Measurements from ENCODE around the gene CSTPP1.

The CSTPP1 gene

GRCh38 chr11:47124675-47125074, 188.1 kb downstream of the CSTPP1 start:
- Histone ChIP-seq H3K27ac (replicated peaks; ENCODE audit: low read length) (no peak overlapping the region), H3K14ac (ENCODE audit: low read length) (no peak overlapping the region), H4K91ac (ENCODE audit: low read depth, low read length, poor library complexity) (no peak overlapping the region), H2BK5ac (ENCODE audit: low read length) (no peak overlapping the region), H3K79me1 (ENCODE audit: low read depth, low read length) (no peaks in the 10 kb centered on the region), H4K8ac (ENCODE audit: low read depth, low read length) (no peak overlapping the region), H3K4ac (ENCODE audit: low read length) (no peak overlapping the region), H3K4me1 (ENCODE audit: control insufficient read depth in 2 of 2, insufficient read depth in 1 of 2, low read depth in 1 of 2, low read length in 2 of 2) (peaks cover 0 to 2% of the 10 kb centered on the region in 2 donors), H3K4me2 (ENCODE audit: insufficient read depth, low read length, poor library complexity, severe bottlenecking) (no peak overlapping the region), H3K9me3 (replicated peaks in 1 of 2; ENCODE audit: control insufficient read depth in 2 of 2, insufficient read depth in 1 of 2, low read depth in 1 of 2, low read length in 2 of 2) (peaks cover 0 to 2% of the 10 kb centered on the region in 2 donors), H2BK15ac (ENCODE audit: low read length) (no peak overlapping the region), H2BK12ac (ENCODE audit: low read length) (no peak overlapping the region), H3K18ac (ENCODE audit: low read length) (no peak overlapping the region), H3K4me3 (ENCODE audit: low read length in 2 of 2) (no peak overlapping the region), H2AK5ac (ENCODE audit: low read depth, low read length) (no peak overlapping the region), H3K9ac (ENCODE audit: low read depth, low read length, poor library complexity) (no peak overlapping the region), H2BK120ac (ENCODE audit: low read depth, low read length) (no peak overlapping the region), H3K36me3 (replicated peaks in 1 of 2; ENCODE audit: control insufficient read depth in 2 of 2, insufficient read depth in 2 of 2, low read length in 2 of 2) (no peaks in the 10 kb centered on the region), H2AFZ (ENCODE audit: low read length) (no peak overlapping the region), H3K23ac (ENCODE audit: low read depth, low read length, poor library complexity) (no peak overlapping the region), H3K27me3 (ENCODE audit: control insufficient read depth in 3 of 3, insufficient read depth in 3 of 3, low read depth in 1 of 3, low read length in 3 of 3) (no peaks in the 10 kb centered on the region)
- no CpG with 5 or more reads among the region's 1 CpG for WGBS, 2 donors (ENCODE audit: extremely low coverage in 2 of 2, insufficient read length in 2 of 2, insufficient replicate concordance in 1 of 2)
- DNase-seq (ENCODE audit: low spot score), result no peak

GRCh38 chr11:47125083-47125482, 188.5 kb downstream of the CSTPP1 start:
- no peak overlapping the region for H3K4ac ChIP-seq (ENCODE audit: low read length)

GRCh38 chr11:47127213-47127612, 190.7 kb downstream of the CSTPP1 start:
- Histone ChIP-seq H4K91ac (ENCODE audit: low read depth, low read length, poor library complexity) (no peak overlapping the region), H3K4me1 (ENCODE audit: control insufficient read depth in 2 of 2, insufficient read depth in 1 of 2, low read depth in 1 of 2, low read length in 2 of 2) (peaks cover 9 to 13% of the 10 kb centered on the region in 2 donors), H3K36me3 (replicated peaks in 1 of 2; ENCODE audit: control insufficient read depth in 2 of 2, insufficient read depth in 2 of 2, low read length in 2 of 2) (no peaks in the 10 kb centered on the region), H3K4me2 (ENCODE audit: insufficient read depth, low read length, poor library complexity, severe bottlenecking) (no peak overlapping the region), H3K79me1 (ENCODE audit: low read depth, low read length) (no peaks in the 10 kb centered on the region), H3K9me3 (replicated peaks in 1 of 2; ENCODE audit: control insufficient read depth in 2 of 2, insufficient read depth in 1 of 2, low read depth in 1 of 2, low read length in 2 of 2) (peaks cover 0 to 2% of the 10 kb centered on the region in 2 donors), H2BK12ac (ENCODE audit: low read length) (no peak overlapping the region), H3K23ac (ENCODE audit: low read depth, low read length, poor library complexity) (no peak overlapping the region), H3K9ac (ENCODE audit: low read depth, low read length, poor library complexity) (no peak overlapping the region), H2BK120ac (ENCODE audit: low read depth, low read length) (no peak overlapping the region), H2AK5ac (ENCODE audit: low read depth, low read length) (no peak overlapping the region), H3K4ac (ENCODE audit: low read length) (no peak overlapping the region), H3K18ac (ENCODE audit: low read length) (no peak overlapping the region), H3K14ac (ENCODE audit: low read length) (no peak overlapping the region), H2BK15ac (ENCODE audit: low read length) (no peak overlapping the region), H2BK5ac (ENCODE audit: low read length) (no peak overlapping the region), H2AFZ (ENCODE audit: low read length) (no peak overlapping the region), H3K4me3 (ENCODE audit: low read length in 2 of 2) (no peak overlapping the region), H3K27ac (replicated peaks; ENCODE audit: low read length) (no peak overlapping the region), H3K27me3 (ENCODE audit: control insufficient read depth in 3 of 3, insufficient read depth in 3 of 3, low read depth in 1 of 3, low read length in 3 of 3) (no peaks in the 10 kb centered on the region), H4K8ac (ENCODE audit: low read depth, low read length) (no peak overlapping the region)
- DNase-seq (ENCODE audit: low spot score), result no peak
- WGBS, 2 donors (ENCODE audit: extremely low coverage in 2 of 2, insufficient read length in 2 of 2, insufficient replicate concordance in 1 of 2), result no CpG with 5 or more reads among the region's 2 CpGs

More at GRCh38 chr11:47125083-47125482, 188.5 kb downstream of the CSTPP1 start:
- no CpG with 5 or more reads among the region's 7 CpGs for whole genome bisulfite sequencing, 2 donors (ENCODE audit: extremely low coverage in 2 of 2, insufficient read length in 2 of 2, insufficient replicate concordance in 1 of 2)
- Histone ChIP-seq H3K27me3 (ENCODE audit: control insufficient read depth in 3 of 3, insufficient read depth in 3 of 3, low read depth in 1 of 3, low read length in 3 of 3) (no peaks in the 10 kb centered on the region), H3K27ac (replicated peaks; ENCODE audit: low read length) (no peak overlapping the region), H4K91ac (ENCODE audit: low read depth, low read length, poor library complexity) (no peak overlapping the region), H3K79me1 (ENCODE audit: low read depth, low read length) (no peaks in the 10 kb centered on the region), H2BK15ac (ENCODE audit: low read length) (no peak overlapping the region), H2AFZ (ENCODE audit: low read length) (no peak overlapping the region), H3K9ac (ENCODE audit: low read depth, low read length, poor library complexity) (no peak overlapping the region), H3K18ac (ENCODE audit: low read length) (no peak overlapping the region), H3K9me3 (replicated peaks in 1 of 2; ENCODE audit: control insufficient read depth in 2 of 2, insufficient read depth in 1 of 2, low read depth in 1 of 2, low read length in 2 of 2) (peaks cover 0 to 2% of the 10 kb centered on the region in 2 donors), H2BK120ac (ENCODE audit: low read depth, low read length) (no peak overlapping the region), H2AK5ac (ENCODE audit: low read depth, low read length) (no peak overlapping the region), H3K36me3 (replicated peaks in 1 of 2; ENCODE audit: control insufficient read depth in 2 of 2, insufficient read depth in 2 of 2, low read length in 2 of 2) (no peaks in the 10 kb centered on the region), H2BK5ac (ENCODE audit: low read length) (no peak overlapping the region), H3K4me2 (ENCODE audit: insufficient read depth, low read length, poor library complexity, severe bottlenecking) (no peak overlapping the region), H3K14ac (ENCODE audit: low read length) (no peak overlapping the region), H4K8ac (ENCODE audit: low read depth, low read length) (no peak overlapping the region), H3K23ac (ENCODE audit: low read depth, low read length, poor library complexity) (no peak overlapping the region), H2BK12ac (ENCODE audit: low read length) (no peak overlapping the region), H3K4me1 (ENCODE audit: control insufficient read depth in 2 of 2, insufficient read depth in 1 of 2, low read depth in 1 of 2, low read length in 2 of 2) (peaks cover 2% of the 10 kb centered on the region in 2 donors), H3K4me3 (ENCODE audit: low read length in 2 of 2) (no peak overlapping the region)
- no peak for DNase-seq (ENCODE audit: low spot score)

GRCh38 chr11:47130543-47130942, 194.0 kb downstream of the CSTPP1 start:
- no peak overlapping the region for H2AFZ ChIP-seq (ENCODE audit: low read length)

More at GRCh38 chr11:47130543-47130942, 194.0 kb downstream of the CSTPP1 start:
- H3K4me2 ChIP-seq (ENCODE audit: insufficient read depth, low read length, poor library complexity, severe bottlenecking), result no peak overlapping the region
- DNase-seq (ENCODE audit: low spot score), result no peak
- H2BK5ac ChIP-seq (ENCODE audit: low read length), result no peak overlapping the region
- H3K4me3 ChIP-seq (ENCODE audit: low read length in 2 of 2), result no peak overlapping the region
- no peaks in the 10 kb centered on the region for H3K36me3 ChIP-seq (replicated peaks in 1 of 2; ENCODE audit: control insufficient read depth in 2 of 2, insufficient read depth in 2 of 2, low read length in 2 of 2)
- H2BK12ac ChIP-seq (ENCODE audit: low read length), result no peak overlapping the region
- H2AK5ac ChIP-seq (ENCODE audit: low read depth, low read length), result no peak overlapping the region
- no peak overlapping the region for H3K9ac ChIP-seq (ENCODE audit: low read depth, low read length, poor library complexity)
- H4K91ac ChIP-seq (ENCODE audit: low read depth, low read length, poor library complexity), result no peak overlapping the region
- H3K23ac ChIP-seq (ENCODE audit: low read depth, low read length, poor library complexity), result no peak overlapping the region
- H3K79me1 ChIP-seq (ENCODE audit: low read depth, low read length), result no peaks in the 10 kb centered on the region
- no peak overlapping the region for H3K14ac ChIP-seq (ENCODE audit: low read length)
- H2BK120ac ChIP-seq (ENCODE audit: low read depth, low read length), result no peak overlapping the region
- H3K27me3 ChIP-seq (ENCODE audit: control insufficient read depth in 3 of 3, insufficient read depth in 3 of 3, low read depth in 1 of 3, low read length in 3 of 3), result no peaks in the 10 kb centered on the region
- peaks cover 9 to 13% of the 10 kb centered on the region in 2 donors for H3K4me1 ChIP-seq (ENCODE audit: control insufficient read depth in 2 of 2, insufficient read depth in 1 of 2, low read depth in 1 of 2, low read length in 2 of 2)
- WGBS, 2 donors (ENCODE audit: extremely low coverage in 2 of 2, insufficient read length in 2 of 2, insufficient replicate concordance in 1 of 2), result no CpG with 5 or more reads among the region's 3 CpGs
- H3K4ac ChIP-seq (ENCODE audit: low read length), result no peak overlapping the region
- peak overlapping the region; percentile 7 for H3K18ac ChIP-seq (ENCODE audit: low read length)
- no peak overlapping the region for H3K27ac ChIP-seq (replicated peaks; ENCODE audit: low read length)
- H2BK15ac ChIP-seq (ENCODE audit: low read length), result no peak overlapping the region
- no peak overlapping the region for H4K8ac ChIP-seq (ENCODE audit: low read depth, low read length)
- peaks cover 0 to 2% of the 10 kb centered on the region in 2 donors for H3K9me3 ChIP-seq (replicated peaks in 1 of 2; ENCODE audit: control insufficient read depth in 2 of 2, insufficient read depth in 1 of 2, low read depth in 1 of 2, low read length in 2 of 2)

All from neuronal stem cell (in vitro differentiated cells).